Neutrophil (primary cell): ENCODE measurements around the gene RPS19.
A peak's percentile ranks its signal among the peaks of the same experiment; 100 is the strongest.

Experiments used
- H3K27ac ChIP-seq: fragments of 200-600 bp; sonication (generic); 2 replicates; pipeline ENCODE4 v1.5.1; 2016; ENCODE audit warnings: mild to moderate bottlenecking, moderate library complexity
- H3K27me3 ChIP-seq: fragments of 200-600 bp; sonication (generic); 2 replicates; pipeline ENCODE4 v1.6.0; 2016; ENCODE audit warnings: mild to moderate bottlenecking
- H3K36me3 ChIP-seq: fragments of 200-600 bp; sonication (generic); 2 replicates; pipeline ENCODE4 v1.5.1; 2017
- H3K4me1 ChIP-seq, 2 experiments: fragments of 200-600 bp in 1 of 2; sonication (generic) in 1 of 2; 1 replicate in 1 of 2; 2 replicates in 1 of 2; pipeline versions ENCODE4 v1.5.1 to v1.6.1; 2013 to 2016; ENCODE audit warnings: low read depth in 1 of 2, low read length in 1 of 2, mild to moderate bottlenecking in 1 of 2, moderate library complexity in 1 of 2; ENCODE audit not compliant: control insufficient read depth in 1 of 2, insufficient read depth in 1 of 2
- H3K4me3 ChIP-seq, 2 experiments: fragments of 200-600 bp in 1 of 2; sonication (generic) in 1 of 2; 1 replicate in 1 of 2; 2 replicates in 1 of 2; pipeline ENCODE4 v1.5.1; 2013 to 2016; ENCODE audit warnings: low read depth in 1 of 2, low read length in 1 of 2, mild to moderate bottlenecking in 1 of 2, moderate library complexity in 1 of 2
- H3K9me3 ChIP-seq: fragments of 200-600 bp; sonication (generic); 2 replicates; pipeline ENCODE4 v1.5.1; 2016
- TF ChIP-seq, protein P1 (sequence below): fragments of 200-600 bp; sonication (generic); IDR thresholded peaks from 2 replicates; pipeline ENCODE4 v1.5.1; 2016; ENCODE audit warnings: antibody characterized with exemption

The RPS19 gene

DNA sequence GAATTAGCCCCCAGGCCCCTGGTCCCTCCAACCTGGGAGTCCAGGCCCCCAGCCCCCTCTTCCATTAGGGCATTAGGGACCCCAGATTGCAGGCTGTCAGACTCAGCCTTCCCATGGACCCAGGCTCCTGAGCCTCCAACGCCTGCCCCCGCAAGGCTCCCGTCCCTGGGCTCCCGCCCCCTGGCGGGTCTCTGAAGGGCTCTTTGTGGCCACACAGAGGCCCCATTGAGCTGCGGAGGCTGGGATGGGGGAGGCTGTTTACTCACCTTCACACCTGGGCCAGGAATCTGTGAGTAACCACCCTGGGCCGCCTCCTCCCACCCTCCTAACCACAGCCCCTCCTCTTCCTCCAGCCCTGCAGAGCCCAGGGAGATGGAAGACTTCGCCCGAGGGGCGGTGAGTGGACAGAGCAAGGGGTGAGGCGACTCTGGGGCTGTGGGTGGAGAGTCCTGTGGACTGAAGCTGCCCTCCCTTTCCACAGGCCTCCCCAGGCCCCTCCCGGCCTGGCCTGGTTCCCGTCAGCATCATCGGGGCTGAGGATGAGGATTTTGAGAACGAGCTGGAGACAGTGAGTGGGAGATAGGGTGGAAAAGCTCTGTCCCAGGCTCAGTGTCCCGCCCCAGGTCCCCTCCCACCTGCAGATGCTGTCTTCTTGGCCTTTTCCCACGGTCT is 27.8 kb downstream of the RPS19 start:
- Histone ChIP-seq H3K36me3 (peaks cover 70% of the 10 kb centered on the region), H3K4me3 (no peak overlapping the region), H3K27me3 (no peaks in the 10 kb centered on the region), H3K27ac (peak overlapping the region; percentile 61), H3K9me3 (no peaks in the 10 kb centered on the region), H3K4me1 (peaks cover 39 to 47% of the 10 kb centered on the region in 2 experiments)
- TF ChIP-seq, protein P1, sequence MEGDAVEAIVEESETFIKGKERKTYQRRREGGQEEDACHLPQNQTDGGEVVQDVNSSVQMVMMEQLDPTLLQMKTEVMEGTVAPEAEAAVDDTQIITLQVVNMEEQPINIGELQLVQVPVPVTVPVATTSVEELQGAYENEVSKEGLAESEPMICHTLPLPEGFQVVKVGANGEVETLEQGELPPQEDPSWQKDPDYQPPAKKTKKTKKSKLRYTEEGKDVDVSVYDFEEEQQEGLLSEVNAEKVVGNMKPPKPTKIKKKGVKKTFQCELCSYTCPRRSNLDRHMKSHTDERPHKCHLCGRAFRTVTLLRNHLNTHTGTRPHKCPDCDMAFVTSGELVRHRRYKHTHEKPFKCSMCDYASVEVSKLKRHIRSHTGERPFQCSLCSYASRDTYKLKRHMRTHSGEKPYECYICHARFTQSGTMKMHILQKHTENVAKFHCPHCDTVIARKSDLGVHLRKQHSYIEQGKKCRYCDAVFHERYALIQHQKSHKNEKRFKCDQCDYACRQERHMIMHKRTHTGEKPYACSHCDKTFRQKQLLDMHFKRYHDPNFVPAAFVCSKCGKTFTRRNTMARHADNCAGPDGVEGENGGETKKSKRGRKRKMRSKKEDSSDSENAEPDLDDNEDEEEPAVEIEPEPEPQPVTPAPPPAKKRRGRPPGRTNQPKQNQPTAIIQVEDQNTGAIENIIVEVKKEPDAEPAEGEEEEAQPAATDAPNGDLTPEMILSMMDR, result no peak

DNA sequence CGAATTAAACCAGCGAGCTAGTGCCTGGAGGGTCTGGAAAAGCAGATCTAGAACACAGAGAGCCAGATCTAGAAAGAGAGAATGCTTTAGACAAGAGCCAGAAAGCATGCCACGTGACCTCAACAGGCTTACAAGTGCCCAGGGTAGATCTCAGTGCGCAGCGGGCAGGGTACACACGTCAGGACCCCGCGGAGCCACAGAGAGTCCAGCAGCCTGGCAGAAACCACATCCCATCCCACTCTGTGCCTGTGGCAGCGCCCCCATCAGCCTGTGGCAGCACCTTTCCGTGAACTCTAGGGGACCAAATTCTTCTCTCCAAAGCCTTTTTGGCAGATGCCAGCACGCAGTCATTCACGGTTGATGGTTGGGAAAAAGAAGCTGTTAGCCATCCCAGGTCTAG is 28.9 kb downstream of the RPS19 start:
- H3K36me3 ChIP-seq, result peaks cover 77% of the 10 kb centered on the region
- TF ChIP-seq, protein P1, result no peak
- H3K4me1 ChIP-seq, result peaks cover 39 to 41% of the 10 kb centered on the region in 2 experiments
- no peaks in the 10 kb centered on the region for H3K9me3 ChIP-seq
- H3K27ac ChIP-seq, result peak overlapping the region; percentile 61
- no peaks in the 10 kb centered on the region for H3K27me3 ChIP-seq
- H3K4me3 ChIP-seq, result no peak overlapping the region

DNA sequence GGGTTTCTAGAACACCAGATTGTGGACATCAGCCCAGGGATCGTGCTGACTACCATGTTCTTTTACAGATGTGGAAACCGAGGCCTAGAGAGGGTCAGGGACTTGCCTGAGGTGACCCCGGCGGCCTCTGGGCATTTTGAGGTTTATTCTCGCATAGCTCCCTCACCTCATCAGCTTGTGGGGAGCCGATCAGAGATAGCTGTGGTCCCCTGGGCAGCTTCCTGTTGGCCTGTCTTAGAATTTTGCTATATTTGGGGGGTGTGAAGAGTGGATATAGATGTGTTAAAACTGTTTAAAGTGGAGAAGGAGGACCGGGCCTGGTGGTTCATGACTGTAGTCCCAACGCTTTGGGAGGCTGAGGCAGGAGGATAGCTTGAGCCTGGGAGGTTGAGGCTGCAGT is 29.8 kb downstream of the RPS19 start:
- no peak overlapping the region for H3K27ac ChIP-seq
- H3K4me1 ChIP-seq, result peaks cover 32% of the 10 kb centered on the region in 2 experiments
- H3K4me3 ChIP-seq, result no peak overlapping the region

DNA sequence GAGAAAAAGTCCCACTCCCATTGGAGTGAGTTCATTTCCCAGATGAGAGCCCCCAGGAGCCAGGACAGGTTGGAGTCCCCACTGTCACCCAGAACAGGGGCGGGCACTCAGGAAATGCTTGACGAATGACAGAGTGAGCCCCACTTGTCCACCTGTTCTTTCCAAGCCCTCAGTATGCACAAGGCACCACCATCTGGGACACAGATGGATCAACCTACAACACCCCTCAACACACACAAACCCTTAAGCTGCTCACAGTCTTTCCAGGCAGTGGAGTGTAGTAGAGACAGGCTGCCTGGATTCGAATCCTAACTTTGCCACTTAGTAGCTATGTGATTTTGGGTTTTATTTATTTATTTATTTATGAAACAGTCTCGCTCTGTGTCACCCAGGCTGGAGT is 30.9 kb downstream of the RPS19 start:
- TF ChIP-seq, protein P1, result no peak

More for the DNA sequence above, 29.8 kb downstream of the RPS19 start:
- no peaks in the 10 kb centered on the region for H3K9me3 ChIP-seq
- H3K36me3 ChIP-seq, result peaks cover 85% of the 10 kb centered on the region
- TF ChIP-seq, protein P1, result no peak
- H3K27me3 ChIP-seq, result no peaks in the 10 kb centered on the region

DNA sequence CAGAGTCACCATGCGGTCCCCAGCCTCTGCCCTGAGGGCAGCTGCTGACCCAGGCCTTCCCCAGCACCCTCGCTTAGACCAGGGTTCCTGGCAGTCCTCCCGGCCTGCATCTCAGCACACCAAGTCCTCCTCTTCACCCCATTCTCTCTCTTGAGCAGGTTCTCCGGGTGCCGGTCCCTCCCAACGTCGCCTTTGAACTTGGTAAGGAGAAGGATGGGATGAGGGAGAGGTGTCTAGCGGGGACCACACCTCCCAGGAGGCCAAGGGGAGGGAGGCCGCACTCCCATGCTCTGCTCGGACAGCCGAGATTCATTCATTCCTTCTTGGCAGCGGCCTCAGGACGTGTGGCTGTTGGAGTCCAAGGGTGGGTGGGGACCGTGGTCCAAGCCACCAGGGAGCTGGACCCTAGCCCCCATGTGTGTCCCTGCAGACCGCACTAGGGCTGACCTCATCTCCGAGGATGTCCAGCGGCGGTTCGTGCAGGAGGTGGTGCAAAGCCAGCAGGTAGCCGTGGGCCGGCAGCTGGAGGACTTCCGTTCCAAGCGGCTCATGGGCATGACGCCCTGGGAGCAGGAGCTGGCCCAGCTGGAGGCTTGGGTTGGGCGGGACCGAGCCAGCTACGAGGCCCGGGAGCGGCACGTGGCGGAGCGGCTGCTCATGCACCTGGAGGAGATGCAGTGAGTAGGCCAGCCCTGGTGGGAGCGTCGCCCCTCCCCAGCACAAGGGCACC is 32.3 kb downstream of the RPS19 start:
- Histone ChIP-seq H3K9me3 (peaks cover 7% of the 10 kb centered on the region), H3K4me1 (peaks cover 7 to 8% of the 10 kb centered on the region in 2 experiments), H3K36me3 (peaks cover 92% of the 10 kb centered on the region), H3K27me3 (no peaks in the 10 kb centered on the region), H3K27ac (no peak overlapping the region), H3K4me3 (no peak overlapping the region)
- TF ChIP-seq, protein P1, result no peak

More for the DNA sequence above, 30.9 kb downstream of the RPS19 start:
- no peak overlapping the region for H3K27ac ChIP-seq
- no peak overlapping the region for H3K4me3 ChIP-seq
- peaks cover 21 to 22% of the 10 kb centered on the region in 2 experiments for H3K4me1 ChIP-seq
- H3K27me3 ChIP-seq, result no peaks in the 10 kb centered on the region
- H3K9me3 ChIP-seq, result peaks cover 7% of the 10 kb centered on the region
- peaks cover 85% of the 10 kb centered on the region for H3K36me3 ChIP-seq
